NCI-H1694 treated with DMSO at 0.1 percent for 48 hours (cell line): ENCODE measurements around the gene COL5A1.

ENCODE experiments used
- DNase-seq: peaks from one replicate; lab custom pipeline; 2025; lab: John Stamatoyannopoulos, UW

COL5A1 gene

DNA sequence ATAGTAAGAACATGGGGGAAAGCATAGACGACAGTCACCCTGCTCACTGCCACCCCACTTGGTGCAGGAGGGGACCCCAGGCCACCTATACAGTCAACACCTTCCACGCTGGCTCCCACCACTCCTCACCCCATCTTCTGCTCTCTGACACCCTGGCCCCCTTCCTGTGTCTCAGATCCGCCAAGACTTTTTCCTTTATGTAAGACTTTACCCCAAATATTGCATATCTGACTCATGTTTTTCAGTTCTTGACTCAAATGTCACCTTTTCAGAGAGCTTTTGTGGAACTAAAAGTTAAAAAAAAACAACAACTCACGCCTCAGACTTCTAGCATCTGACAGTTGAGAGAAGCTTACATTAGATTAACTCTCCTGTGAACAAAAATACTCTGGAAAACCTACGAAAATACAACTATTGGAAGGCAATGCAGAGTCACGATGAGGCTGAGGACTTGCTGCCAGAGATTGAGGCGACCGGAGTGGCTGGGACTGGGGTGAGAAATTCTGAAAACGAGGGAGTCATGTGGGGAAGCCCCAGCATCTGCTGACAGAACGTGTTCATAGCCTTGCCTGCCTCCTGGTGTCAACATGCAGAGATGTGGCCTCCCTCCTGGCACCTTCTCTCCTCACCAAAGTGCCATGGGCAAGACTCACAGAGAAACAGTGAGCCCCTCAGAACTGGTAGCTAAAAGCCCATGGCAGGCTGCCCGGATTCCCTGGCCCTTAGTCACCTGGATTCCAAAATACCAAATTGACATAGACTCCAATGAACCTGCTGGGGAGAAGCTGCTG lies 216.6 kb downstream of the COL5A1 start:
- no peak for DNase-seq

GRCh38 chr9:134860510-134860909 lies 218.9 kb downstream of the COL5A1 start:
- DNase-seq = no peak

DNA sequence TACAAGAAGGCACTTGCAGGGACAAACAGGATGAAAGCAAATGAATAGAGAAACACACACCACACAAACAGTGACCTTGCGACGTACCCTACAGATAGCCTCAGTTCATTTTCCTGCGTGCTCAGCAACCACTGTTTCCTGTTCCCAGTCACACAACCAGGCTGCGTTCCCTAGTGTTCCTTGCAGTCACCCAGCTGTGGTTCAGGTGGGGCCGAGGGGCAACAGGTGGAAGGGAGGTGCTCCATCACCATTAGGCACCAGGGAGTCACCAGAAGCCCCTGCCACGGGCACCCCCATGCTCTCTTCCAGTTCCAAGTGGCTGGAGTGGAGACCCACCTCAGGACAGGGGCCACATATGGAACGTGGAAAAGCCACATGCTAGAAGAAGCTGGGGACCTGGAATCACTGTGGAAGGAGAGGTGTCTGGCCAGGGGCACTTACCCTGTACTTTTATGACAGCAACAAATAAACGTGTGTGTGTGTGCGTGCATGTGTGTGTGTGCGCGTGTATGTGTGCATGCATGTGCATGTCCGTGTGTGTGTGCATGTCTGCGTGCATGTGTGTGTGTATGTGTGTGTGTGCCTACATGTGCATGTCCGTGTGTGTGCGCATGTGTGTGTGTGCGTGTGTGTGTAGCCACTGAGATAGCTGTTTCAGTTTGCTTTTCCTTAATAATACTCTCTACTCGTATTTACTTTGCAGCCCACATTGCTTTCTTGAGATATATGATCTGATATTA lies 220.2 kb downstream of the COL5A1 start:
- no peak for DNase-seq

- no peak for DNase-seq
Measured at GRCh38 chr9:134863306-134863902, 221.8 kb downstream of the COL5A1 start.

DNA sequence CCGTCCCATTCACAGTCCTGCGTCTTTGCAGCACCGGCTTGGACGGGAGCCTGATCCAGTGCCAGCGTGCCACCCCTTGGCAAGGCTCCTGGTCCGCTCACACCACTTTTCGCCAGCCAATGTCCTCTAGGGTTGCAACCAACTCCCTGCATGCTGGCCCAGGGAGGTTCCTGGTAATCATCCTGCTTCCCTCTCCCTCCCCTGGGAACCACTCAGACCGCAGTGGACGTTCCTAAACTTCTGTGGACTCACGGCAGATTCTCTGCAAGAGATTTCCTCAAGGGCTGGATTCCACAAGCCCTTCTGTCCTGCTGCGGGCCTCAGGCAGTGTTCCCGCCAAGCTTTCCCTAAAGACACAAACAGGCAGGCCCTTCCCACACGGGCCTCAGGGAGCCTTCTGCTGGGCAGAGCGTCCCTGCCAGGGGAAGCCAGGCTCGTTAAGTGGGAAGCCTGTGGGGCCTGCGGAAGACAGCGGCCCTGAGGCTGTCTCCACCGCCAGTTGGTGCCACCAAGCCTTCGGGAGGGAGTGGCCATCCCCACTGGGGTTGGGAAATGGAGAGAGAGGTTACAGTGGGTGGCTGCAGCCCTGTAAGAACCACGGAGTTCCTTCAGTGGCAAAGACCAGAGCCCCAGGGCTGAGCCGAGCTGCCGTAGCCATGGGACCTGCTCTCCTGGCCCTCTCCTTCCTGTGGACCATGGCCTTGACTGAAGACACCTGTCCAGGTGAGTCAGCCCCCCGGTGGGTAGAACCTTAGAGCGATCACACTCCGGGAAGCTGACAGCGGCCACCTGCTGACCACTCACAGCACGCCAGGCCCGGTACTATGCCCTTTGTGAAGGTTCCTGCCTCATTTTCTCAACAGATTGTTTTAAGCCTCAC lies 222.6 kb downstream of the COL5A1 start:
- DNase-seq = no peak

- no peak for DNase-seq
Measured at GRCh38 chr9:134864821-134865190, 223.2 kb downstream of the COL5A1 start.

GRCh38 chr9:134867917-134868750 lies 226.5 kb downstream of the COL5A1 start:
- no peak for DNase-seq

DNA sequence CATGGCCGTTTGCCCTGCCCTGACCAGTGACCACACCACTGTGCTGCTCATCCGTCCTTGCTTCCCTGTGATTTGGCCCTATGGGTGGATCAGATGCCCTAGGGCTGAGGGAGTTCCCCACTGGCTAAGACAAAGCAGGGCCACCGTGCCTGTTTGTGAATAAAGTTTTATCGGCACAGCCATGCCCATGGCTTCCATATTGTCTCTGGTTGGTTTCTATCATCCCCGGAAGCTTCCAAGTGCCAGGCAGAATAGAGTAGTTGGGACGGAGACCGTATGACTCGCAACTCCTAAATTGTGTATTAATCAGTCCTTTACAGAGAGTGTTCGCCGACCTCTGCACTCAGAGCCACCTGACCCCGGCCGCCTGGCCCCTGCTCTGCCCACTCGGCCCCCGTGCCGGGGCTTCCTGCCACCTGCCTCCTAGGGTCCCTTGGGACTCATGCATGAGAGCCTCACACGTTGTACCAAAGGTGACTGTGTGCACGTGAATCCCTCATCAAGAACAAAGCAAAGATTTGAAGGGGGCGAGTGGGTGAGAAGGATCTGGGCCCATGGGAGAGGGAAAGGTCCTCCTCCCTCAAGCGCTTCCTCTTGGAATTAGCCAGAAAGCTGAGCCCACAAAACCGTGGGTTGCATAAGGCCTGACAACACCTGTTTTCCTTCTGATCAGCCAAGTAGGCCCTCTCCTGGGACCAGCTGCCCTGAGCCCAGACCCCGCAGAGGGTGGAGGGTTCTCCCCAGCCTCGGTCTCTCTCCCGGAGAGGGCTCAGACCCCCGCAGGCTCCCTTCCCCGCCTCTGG lies 227.3 kb downstream of the COL5A1 start:
- DNase-seq = no peak

DNA sequence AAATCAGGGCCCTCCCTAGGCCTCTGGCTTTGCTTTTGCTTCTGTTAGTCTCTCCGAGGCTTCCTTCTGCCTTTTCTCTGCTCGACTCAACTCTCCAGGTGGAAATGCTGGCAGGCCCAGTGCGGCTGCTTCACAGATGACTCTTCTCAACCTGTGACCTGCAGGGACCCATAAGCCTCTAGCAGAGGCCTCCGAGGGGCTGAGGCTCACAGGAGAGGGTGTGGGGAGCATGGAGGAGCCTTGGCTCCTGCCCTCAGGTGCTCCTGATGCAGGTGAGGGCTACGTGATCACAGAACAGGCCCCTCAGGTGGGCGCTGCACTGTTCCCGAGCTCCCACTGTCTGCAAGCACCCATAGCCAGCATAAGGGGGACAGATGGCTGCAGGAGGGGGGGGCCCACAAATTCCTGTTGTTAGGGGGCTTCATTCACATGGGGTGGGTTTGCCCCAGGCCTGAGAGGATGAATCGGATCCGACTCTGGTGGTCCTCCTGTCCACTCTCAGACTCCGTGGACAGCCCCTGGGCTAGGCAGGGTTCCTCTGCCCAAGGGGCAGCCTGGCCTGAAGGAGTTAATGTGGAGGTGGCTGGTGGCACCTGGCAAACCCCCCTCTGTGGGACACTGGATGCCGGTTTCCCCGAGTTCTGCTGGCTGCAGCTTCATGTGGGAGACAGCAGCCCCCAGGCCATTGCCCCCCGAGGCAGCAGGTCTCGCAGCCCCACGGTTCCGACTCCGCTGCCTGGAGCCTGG lies 228.1 kb downstream of the COL5A1 start:
- no peak for DNase-seq

- DNase-seq = no peak
Measured at GRCh38 chr9:134870301-134870694, 228.7 kb downstream of the COL5A1 start.

GRCh38 chr9:134870746-134871662 lies 229.4 kb downstream of the COL5A1 start:
- DNase-seq = no peak

DNA sequence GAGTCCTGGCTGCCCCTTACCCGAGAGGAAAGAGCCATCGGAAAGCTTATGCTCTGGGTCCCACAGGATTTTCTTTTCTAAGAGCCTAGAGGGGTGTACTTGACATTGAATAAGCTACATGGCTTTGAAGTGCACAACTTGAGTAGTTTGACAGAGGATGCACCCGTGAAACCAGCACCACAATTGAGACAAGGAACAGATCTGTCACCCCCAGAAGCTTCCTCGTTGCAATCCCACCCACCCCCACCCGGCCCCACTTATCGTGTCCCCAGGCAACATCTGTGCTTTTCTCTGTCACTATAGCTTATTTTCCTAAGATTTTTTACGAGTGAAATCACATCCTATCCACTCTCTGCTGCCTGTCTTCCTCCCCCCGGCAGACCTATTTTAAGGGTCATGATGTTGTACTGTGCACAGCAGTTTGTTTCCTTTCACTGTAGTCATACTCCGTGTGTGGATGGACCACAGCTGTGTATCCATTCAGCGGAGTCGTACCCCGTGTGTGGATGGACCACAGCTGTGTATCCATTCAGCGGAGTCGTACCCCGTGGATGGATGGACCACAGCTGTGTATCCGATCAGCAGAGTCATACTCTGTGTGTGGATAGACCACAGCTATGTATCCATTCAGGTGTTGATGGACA lies 230.2 kb downstream of the COL5A1 start:
- DNase-seq = no peak

GRCh38 chr9:134872482-134873231 lies 231.1 kb downstream of the COL5A1 start:
- DNase-seq = no peak

DNA sequence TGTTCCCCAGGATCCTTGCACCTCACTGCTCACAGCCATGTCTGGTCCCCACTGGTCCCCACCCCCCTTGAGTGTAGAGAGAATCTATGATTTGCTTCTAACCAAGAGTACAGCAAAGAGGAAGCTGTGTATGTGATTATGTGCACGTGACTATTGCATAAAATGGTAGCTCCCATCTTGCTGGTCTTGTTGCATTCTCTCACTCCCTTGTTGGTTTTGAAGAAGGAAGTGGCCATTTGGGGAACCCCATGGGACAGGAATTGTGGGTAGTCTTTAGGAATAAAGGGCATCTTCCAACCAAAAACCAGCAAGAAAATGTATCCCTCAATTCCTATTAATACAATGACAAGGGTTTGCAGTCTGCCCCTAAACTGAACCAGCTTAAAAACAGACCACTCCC lies 233.8 kb downstream of the COL5A1 start:
- no peak for DNase-seq

- no peak for DNase-seq
Measured at GRCh38 chr9:134877541-134877940, 235.9 kb downstream of the COL5A1 start.

- no peak for DNase-seq
Measured at GRCh38 chr9:134879664-134880483, 238.3 kb downstream of the COL5A1 start.
